ENCODE data around the gene KIF12.

The KIF12 gene

DNA sequence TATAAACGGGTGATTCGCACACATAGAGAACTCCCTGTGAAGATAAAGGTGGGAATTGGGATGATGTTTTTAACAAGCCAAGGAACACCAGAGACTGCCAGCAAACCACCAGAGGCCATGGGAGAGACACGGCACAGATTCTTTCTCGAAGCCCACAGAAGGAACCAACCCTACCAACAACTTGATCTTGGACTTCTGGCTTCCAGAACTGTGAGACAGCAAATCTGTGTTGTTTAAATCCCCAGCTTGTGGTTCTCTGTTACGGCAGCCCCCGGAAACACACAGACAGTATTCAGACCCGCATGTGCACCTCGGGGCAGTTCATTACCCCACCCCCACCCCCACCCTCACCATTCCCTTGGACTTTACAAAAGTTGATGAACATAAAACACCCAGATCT lies 33.8 kb downstream of the KIF12 start:
- DNase-seq (ENCODE audit: low read depth) = no peak

GRCh38 chr9:114061830-114062474 lies 37.1 kb downstream of the KIF12 start:
- DNase-seq (ENCODE audit: low read depth) = no peak

- DNase-seq (ENCODE audit: low read depth) = no peak
Observed at GRCh38 chr9:114061292-114061691, 37.8 kb downstream of the KIF12 start.

DNA sequence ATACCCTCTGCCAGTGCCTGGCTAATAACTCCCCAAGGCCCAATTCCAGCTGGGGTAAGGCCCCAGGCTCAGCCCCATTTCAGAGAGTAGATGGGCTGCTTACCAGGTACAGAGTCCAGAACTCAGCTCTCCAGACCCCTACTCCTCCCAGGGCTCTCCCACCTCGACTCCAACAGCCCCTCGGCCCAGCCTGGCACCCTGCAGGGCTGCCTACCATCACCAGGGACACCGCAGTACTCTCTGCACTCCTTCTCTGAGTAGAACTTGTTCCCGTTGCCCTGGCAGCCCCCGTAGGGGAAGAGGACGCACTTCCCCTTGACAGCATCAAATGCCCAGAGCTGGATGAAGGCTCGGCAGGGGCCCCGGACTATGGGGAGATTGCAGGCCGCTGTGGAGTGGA lies 38.4 kb downstream of the KIF12 start:
- DNase-seq (ENCODE audit: low read depth) = no peak

DNA sequence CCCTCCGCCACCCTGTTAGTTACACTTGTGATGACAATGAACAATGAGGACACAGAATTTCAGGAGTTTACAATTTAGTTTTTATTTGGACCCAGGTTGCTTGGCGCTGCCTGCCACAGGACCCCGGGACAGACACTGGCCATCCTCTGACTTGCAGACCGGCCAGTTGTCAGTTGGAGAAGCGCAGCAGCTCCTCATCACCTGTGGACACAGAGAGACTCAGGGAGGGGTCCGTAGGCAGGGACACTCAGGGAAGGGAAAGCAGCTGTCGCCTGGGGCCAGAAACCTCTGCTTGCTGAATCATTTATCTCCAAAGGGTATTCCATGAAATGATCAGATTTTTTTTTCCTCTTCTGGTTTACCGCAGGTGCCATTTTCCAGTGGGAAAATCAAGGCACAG lies 39.0 kb downstream of the KIF12 start:
- DNase-seq (ENCODE audit: low read depth) = no peak

- peak; percentile 29 for DNase-seq (ENCODE audit: low read depth)
Observed at GRCh38 chr9:114059047-114059803, 39.9 kb downstream of the KIF12 start.

- no peak for DNase-seq (ENCODE audit: low read depth)
Observed at GRCh38 chr9:114058688-114059046, 40.4 kb downstream of the KIF12 start.

- DNase-seq (ENCODE audit: low read depth) = no peak
Observed at GRCh38 chr9:114057161-114057885, 41.8 kb downstream of the KIF12 start.

DNA sequence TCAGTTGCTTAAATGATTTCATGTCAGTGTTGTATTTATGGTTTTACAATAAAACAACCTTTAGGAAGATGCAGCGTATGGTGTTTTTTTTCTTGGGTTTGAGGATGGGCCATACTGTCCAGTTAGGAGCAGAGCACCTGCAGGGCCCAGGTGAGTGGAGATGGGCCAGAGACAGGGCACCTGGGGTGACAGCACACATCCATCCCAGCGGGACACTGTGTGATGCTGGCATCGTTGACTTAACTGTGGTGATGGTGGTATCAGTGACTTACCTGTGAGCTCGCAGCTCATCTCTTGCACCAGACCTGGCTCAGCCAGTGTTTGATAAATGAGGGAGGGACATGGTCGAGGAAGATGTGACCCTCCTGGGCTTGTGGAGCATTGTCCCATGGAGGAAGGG lies 42.6 kb downstream of the KIF12 start:
- DNase-seq (ENCODE audit: low read depth) = no peak

DNA sequence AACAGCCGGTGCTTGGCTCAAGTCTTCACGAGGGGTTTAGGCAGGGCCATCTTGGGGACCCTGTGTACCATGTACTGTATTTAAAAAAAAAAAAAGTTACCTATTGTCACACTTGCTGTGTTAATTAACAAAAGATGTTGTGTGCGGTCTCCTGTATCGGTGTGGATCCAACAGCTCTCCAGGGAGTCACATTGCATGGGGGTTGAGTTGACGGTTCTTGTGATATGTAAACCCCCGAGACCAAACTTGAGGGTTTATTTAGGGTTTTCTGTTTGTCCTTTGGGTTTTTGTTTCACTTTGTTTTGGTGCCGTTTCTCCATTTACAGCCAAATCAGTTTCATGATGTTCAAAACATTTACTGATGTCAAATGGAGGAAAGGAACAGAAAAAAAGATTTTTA lies 43.2 kb downstream of the KIF12 start:
- no peak for DNase-seq (ENCODE audit: low read depth)

GRCh38 chr9:114055061-114055460 lies 44.0 kb downstream of the KIF12 start:
- DNase-seq (ENCODE audit: low read depth) = no peak

DNA sequence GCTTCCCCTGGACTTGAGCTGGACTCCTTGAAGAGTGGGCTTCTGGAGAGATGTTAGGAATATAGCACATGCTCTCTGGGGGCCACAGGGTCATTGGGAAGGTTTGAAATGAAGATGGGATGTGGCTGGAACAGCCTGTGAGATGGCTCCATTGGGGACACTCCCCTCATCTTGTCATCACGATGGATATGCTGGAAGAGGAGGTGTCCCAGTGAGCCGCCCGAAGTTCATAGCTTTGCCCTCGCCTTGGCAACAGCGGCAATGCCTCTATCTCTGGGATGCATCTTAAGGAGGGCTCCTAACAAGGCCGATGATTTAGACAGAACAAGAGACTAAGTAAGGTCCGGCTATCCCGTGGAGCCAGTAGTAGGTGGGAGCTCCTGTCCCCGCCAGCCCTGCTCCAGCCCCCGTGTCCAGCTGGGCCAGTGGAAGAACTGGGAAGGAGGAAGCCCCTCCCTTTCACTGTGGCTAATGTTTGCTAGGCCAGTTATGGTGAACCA lies 44.9 kb downstream of the KIF12 start:
- DNase-seq (ENCODE audit: low read depth) = no peak

DNA sequence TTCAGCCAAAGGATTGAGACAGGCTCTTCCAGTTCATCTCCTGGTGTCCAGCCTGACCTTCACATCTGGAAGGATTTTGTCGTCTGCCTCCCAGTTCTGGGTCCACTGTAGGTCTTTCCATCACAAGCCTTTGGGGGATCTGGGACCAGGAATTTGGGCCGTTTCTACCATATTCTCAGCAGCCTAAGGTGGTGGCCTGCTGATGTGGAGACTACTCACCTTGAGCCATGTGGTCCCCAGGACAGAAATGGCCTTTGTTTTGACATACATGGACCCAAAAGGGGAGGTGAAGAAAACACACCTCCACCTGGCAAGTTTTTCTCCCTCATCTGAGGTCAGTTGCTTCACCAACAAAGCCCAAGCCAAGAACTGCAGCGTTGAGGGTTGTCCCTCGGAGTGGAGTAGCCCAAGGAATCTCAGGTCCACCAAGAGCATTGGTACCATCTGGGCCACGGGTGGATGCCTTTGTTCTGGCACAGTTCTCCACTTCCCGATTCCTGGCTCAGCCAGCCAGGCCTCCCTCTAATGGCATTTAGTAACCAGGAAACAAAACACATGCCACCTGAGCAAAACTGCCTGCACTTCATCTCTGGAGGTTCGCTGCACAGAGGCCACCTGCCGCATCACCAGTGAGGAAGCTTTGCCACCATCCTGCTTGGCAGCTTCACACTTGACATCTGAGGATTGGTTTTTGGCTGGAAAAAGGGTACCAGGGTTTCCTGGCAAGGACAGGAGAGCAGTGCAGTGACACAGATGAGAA lies 45.7 kb downstream of the KIF12 start:
- DNase-seq (ENCODE audit: low read depth) = no peak

DNA sequence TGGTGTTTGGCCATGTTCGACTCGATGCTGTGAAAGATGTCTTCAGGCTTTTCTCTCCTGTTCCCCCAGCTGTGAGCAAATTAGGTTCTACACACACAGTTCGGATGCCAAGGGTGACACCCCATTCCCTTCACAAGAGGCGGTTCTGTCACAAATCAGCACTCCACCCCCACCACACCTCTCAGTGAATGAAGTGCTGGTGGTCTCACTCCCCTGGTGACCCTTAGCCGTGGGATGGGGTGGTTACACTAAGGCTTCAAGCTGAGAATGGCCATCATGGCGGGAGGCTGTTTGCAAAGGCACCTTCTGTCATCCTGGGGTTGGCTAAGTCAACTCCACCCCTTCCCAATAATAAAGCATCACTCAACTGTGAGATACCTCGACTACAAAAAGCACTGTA lies 47.4 kb downstream of the KIF12 start:
- no peak for DNase-seq (ENCODE audit: low read depth)

DNA sequence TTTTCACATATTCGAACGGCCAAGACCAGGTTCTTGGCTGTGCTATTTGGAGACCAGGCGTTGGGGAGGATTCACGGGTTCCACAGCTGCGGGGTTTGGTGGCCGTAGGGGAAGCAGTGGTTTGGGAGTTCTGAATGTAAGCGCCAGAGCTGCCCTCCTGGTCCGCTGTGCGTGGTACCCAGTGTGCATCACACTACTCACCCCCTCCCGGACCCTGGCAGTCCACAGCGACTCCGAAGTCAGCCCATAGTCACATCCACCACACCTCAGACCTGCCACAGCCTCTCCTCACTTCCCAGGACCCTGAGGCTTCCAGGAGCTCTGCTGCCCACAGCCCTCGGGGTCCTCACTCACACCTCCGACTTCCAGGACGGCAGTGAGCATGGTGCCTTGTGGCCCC lies 47.8 kb downstream of the KIF12 start:
- DNase-seq (ENCODE audit: low read depth) = no peak

DNA sequence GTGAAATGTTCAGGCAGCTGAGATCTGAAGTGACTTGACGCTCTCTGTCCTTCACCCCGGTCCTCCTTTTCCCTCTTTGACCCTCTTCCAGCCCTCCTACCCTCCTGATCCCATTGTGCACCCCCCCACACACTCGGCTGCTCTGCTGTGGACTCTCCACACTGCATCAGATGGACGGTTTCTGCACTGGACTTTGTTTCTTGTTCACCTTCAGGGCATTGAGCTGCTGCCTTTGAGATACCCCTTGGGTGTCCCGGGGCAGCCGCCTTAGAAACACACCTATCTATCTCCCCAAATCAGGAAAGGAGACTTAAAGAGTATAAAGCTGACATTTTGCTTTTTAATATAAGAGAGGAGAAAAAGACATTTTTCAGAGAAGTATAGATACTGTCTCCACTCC lies 48.4 kb downstream of the KIF12 start:
- no peak for DNase-seq (ENCODE audit: low read depth)

- no peak for DNase-seq (ENCODE audit: low read depth)
Observed at GRCh38 chr9:114050226-114050568, 48.9 kb downstream of the KIF12 start.

- DNase-seq (ENCODE audit: low read depth) = no peak
Observed at GRCh38 chr9:114049441-114050225, 49.5 kb downstream of the KIF12 start.

DNA sequence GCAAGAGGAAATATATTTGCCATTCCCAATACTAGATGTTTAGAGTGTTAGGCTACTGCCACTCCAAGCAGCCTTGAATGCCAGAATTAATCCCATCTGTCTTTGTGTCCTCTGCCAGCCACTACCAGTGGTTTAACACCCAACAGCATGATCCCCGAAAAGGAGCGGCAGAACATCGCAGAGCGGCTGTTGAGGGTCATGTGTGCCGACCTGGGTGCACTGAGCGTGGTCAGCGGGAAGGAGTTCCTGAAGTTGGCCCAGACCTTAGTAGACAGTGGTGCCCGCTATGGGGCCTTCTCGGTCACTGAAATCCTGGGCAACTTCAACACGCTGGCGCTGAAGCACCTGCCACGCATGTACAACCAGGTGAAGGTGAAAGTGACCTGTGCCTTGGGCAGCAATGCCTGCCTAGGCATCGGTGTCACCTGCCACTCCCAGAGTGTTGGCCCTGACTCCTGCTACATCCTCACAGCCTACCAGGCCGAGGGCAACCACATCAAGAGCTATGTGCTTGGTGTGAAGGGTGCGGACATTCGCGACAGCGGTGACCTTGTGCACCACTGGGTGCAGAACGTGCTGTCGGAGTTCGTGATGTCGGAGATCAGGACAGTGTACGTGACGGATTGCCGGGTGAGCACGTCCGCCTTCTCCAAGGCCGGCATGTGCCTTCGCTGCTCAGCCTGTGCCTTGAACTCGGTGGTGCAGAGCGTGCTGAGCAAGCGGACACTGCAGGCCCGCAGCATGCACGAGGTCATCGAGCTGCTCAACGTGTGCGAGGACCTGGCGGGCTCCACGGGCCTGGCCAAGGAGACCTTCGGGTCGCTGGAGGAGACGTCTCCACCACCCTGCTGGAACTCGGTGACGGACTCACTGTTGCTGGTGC lies 50.3 kb downstream of the KIF12 start:
- no peak for DNase-seq (ENCODE audit: low read depth)

GRCh38 chr9:114047717-114048116 lies 51.4 kb downstream of the KIF12 start:
- no peak for DNase-seq (ENCODE audit: low read depth)

- DNase-seq (ENCODE audit: low read depth) = no peak
Observed at GRCh38 chr9:114046875-114047274, 52.2 kb downstream of the KIF12 start.
